H1 (cell line): ENCODE measurements around the gene PCED1B. TPM values are rescaled to one million over a fixed set of nuclear protein-coding genes. Genes with fewer than 3 reads are reported as not detected.

Source experiments
- CTCF ChIA-PET: fragments of 300-600 bp; sonication (Branson Sonifier 250); formaldehyde crosslinking; loops from one replicate; lab custom pipeline; 2021; ENCODE audit not compliant: partially characterized antibody; lab: Charles Lee
- POLR2A ChIA-PET: fragments of 300-600 bp; sonication (Branson Sonifier 250); formaldehyde crosslinking; loops from one replicate; lab custom pipeline; 2021; ENCODE audit warnings: inconsistent platforms; ENCODE audit not compliant: partially characterized antibody; lab: Charles Lee
- DNase-seq, 2 experiments: peaks; one replicate each; pipeline versions ENCODE4 v3.0.0 to v3.0.0-alpha.2; 2010 to 2022; ENCODE audit warnings: low spot score in 2 of 2, low read depth in 1 of 2, mixed read lengths in 1 of 2
- FAIRE-seq: peaks from 2 replicates; lab custom pipeline; 2011; peaks lifted over from hg19 to GRCh38; lab: Jason Lieb, UNC
- H2AFZ ChIP-seq: 2 replicates; pipeline ENCODE4 v1.8.1; 2012; ENCODE audit warnings: low read length, inconsistent platforms
- H2AK5ac ChIP-seq: 2 replicates; pipeline ENCODE4 v1.6.1; 2013; ENCODE audit warnings: low read depth, low read length
- H2BK120ac ChIP-seq: replicated peaks from 2 replicates; pipeline ENCODE3; 2013; ENCODE audit warnings: low read depth, low read length, inconsistent platforms
- H2BK12ac ChIP-seq: 2 replicates; pipeline ENCODE4 v1.6.1; 2013; ENCODE audit warnings: low read depth, low read length
- H2BK15ac ChIP-seq: 2 replicates; pipeline ENCODE4 v1.6.1; 2013; ENCODE audit warnings: low read length
- H2BK20ac ChIP-seq: 2 replicates; pipeline ENCODE4 v1.6.1; 2013; ENCODE audit warnings: low read length
- H2BK5ac ChIP-seq: 2 replicates; pipeline ENCODE4 v1.6.1; 2013; ENCODE audit warnings: low read depth, low read length
- H3K14ac ChIP-seq: 2 replicates; pipeline ENCODE4 v1.6.1; 2013; ENCODE audit warnings: inconsistent platforms; ENCODE audit not compliant: insufficient read length
- H3K18ac ChIP-seq: 2 replicates; pipeline ENCODE4 v1.6.1; 2013; ENCODE audit warnings: low read length; ENCODE audit errors: extremely low read depth
- H3K23ac ChIP-seq: 2 replicates; pipeline ENCODE4 v1.6.1; 2013; ENCODE audit warnings: inconsistent platforms; ENCODE audit not compliant: insufficient read length
- H3K23me2 ChIP-seq: 2 replicates; pipeline ENCODE4 v1.6.1; 2013; ENCODE audit warnings: low read depth, low read length
- H3K27ac ChIP-seq: 2 replicates; pipeline ENCODE4 v1.6.1; 2011; ENCODE audit warnings: low read depth, low read length, inconsistent platforms
- H3K27me3 ChIP-seq, 4 experiments: replicated peaks in 1 of 4; 1 replicate in 1 of 4; 2 replicates in 3 of 4; pipeline versions ENCODE4 v1.6.1 to v1.8.1; 2011 to 2013; ENCODE audit warnings: low read length in 3 of 4, mild to moderate bottlenecking in 3 of 4, inconsistent platforms in 2 of 4, mixed read lengths in 2 of 4, moderate library complexity in 1 of 4; ENCODE audit not compliant: control insufficient read depth in 3 of 4, insufficient read depth in 3 of 4; ENCODE audit errors: extremely low read depth in 1 of 4
- H3K36me3 ChIP-seq, 4 experiments: 2 replicates each; pipeline versions ENCODE4 v1.6.1 to v1.8.1; 2011 to 2013; ENCODE audit warnings: mild to moderate bottlenecking in 4 of 4, low read length in 3 of 4, moderate library complexity in 2 of 4, control low read depth in 1 of 4, inconsistent platforms in 1 of 4; ENCODE audit not compliant: insufficient read depth in 4 of 4, control insufficient read depth in 2 of 4
- H3K4ac ChIP-seq: replicated peaks from 2 replicates; pipeline ENCODE3; 2013; ENCODE audit warnings: low read length, low read depth, mixed read lengths, inconsistent platforms; ENCODE audit not compliant: insufficient read length
- H3K4me1 ChIP-seq, 4 experiments: replicated peaks in 1 of 4; 1 replicate in 1 of 4; 2 replicates in 3 of 4; pipeline versions ENCODE4 v1.6.1 to v1.8.1; 2011 to 2013; ENCODE audit warnings: low read length in 3 of 4, inconsistent platforms in 2 of 4, mixed read lengths in 1 of 4; ENCODE audit not compliant: insufficient read depth in 4 of 4, control insufficient read depth in 3 of 4
- H3K4me2 ChIP-seq, 2 experiments: 2 replicates each; pipeline versions ENCODE4 v1.6.1 to v1.8.1; 2011 to 2013; ENCODE audit warnings: low read depth in 2 of 2, low read length in 2 of 2, control low read depth in 1 of 2, inconsistent platforms in 1 of 2, mild to moderate bottlenecking in 1 of 2; ENCODE audit not compliant: insufficient read depth in 1 of 2
- H3K4me3 ChIP-seq, 4 experiments: fragments of 200-600, 300-600 bp in 1 of 4; sonication (generic), shearing (Covaris generic), sonication (Bioruptor Twin) in 1 of 4; 2 replicates each; pipeline versions ENCODE4 v1.5.1 to v1.8.1; 2011 to 2016; ENCODE audit warnings: low read length in 4 of 4, low read depth in 3 of 4, control low read depth in 2 of 4, inconsistent platforms in 2 of 4, mild to moderate bottlenecking in 2 of 4, mixed read lengths in 1 of 4, moderate library complexity in 1 of 4; ENCODE audit not compliant: insufficient read depth in 2 of 4; ENCODE audit errors: extremely low read depth in 1 of 4
- H3K56ac ChIP-seq: replicated peaks from 2 replicates; pipeline ENCODE3; 2013; ENCODE audit warnings: low read depth, mild to moderate bottlenecking, mixed read lengths, low read length, inconsistent platforms; ENCODE audit not compliant: insufficient read length
- H3K79me1 ChIP-seq: 2 replicates; pipeline ENCODE4 v1.6.1; 2013; ENCODE audit warnings: low read depth, low read length, control low read depth
- H3K79me2 ChIP-seq, 2 experiments: 2 replicates each; pipeline versions ENCODE4 v1.6.1 to v1.8.1; 2012 to 2013; ENCODE audit warnings: low read length in 2 of 2, mild to moderate bottlenecking in 2 of 2, inconsistent platforms in 1 of 2; ENCODE audit not compliant: insufficient read depth in 2 of 2, control insufficient read depth in 1 of 2
- H3K9ac ChIP-seq, 4 experiments: replicated peaks in 1 of 4; 1 replicate in 1 of 4; 2 replicates in 3 of 4; pipeline versions ENCODE4 v1.6.1 to v1.8.1; 2011 to 2013; ENCODE audit warnings: low read depth in 3 of 4, low read length in 3 of 4, control low read depth in 2 of 4, mild to moderate bottlenecking in 2 of 4, moderate library complexity in 2 of 4, inconsistent platforms in 1 of 4; ENCODE audit errors: extremely low read depth in 1 of 4
- H3K9me3 ChIP-seq, 2 experiments: 2 replicates each; pipeline versions ENCODE4 v1.6.1 to v1.8.1; 2012 to 2013; ENCODE audit warnings: mild to moderate bottlenecking in 2 of 2, moderate library complexity in 2 of 2, control low read depth in 1 of 2, inconsistent platforms in 1 of 2, low read depth in 1 of 2, low read length in 1 of 2, mixed read lengths in 1 of 2; ENCODE audit not compliant: insufficient read depth in 2 of 2
- H4K20me1 ChIP-seq, 2 experiments: replicated peaks in 1 of 2; 2 replicates each; pipeline versions ENCODE3 to v1.8.1; 2011 to 2013; ENCODE audit warnings: inconsistent platforms in 2 of 2, low read length in 2 of 2, mild to moderate bottlenecking in 1 of 2; ENCODE audit not compliant: insufficient read depth in 2 of 2, control insufficient read depth in 1 of 2
- H4K5ac ChIP-seq: 2 replicates; pipeline ENCODE4 v1.6.1; 2013; ENCODE audit warnings: low read length, low read depth, mixed read lengths, inconsistent platforms; ENCODE audit not compliant: insufficient read length
- H4K8ac ChIP-seq: 2 replicates; pipeline ENCODE4 v1.8.0; 2013; ENCODE audit warnings: mild to moderate bottlenecking, moderate library complexity, low read length, inconsistent platforms; ENCODE audit not compliant: insufficient read depth; ENCODE audit errors: extremely low read depth
- H4K91ac ChIP-seq: replicated peaks from 2 replicates; pipeline ENCODE3; 2013; ENCODE audit warnings: low read length, mixed read lengths, inconsistent platforms; ENCODE audit not compliant: insufficient read length
- ATF3 ChIP-seq: IDR thresholded peaks from 2 replicates; pipeline ENCODE4 v1.6.1; 2011; ENCODE audit warnings: low read depth, mild to moderate bottlenecking, low read length; ENCODE audit not compliant: insufficient read depth
- CBX5 ChIP-seq: fragments of 300-800, 300-1000 bp; sonication (generic); IDR thresholded peaks from 2 replicates; pipeline ENCODE4 v1.7.1; 2016; ENCODE audit warnings: antibody characterized with exemption, low read length, low read depth
- CHD1 ChIP-seq: IDR thresholded peaks from 2 replicates; pipeline ENCODE4 v1.6.1; 2012; ENCODE audit warnings: low read depth, low read length, improper control_type of control experiment
- CHD2 ChIP-seq: IDR thresholded peaks from 2 replicates; pipeline ENCODE4 v1.6.1; 2012; ENCODE audit warnings: low read length, improper control_type of control experiment
- GTF2F1 ChIP-seq: IDR thresholded peaks from 2 replicates; pipeline ENCODE4 v1.6.1; 2012; ENCODE audit warnings: low read depth, low read length, improper control_type of control experiment, borderline replicate concordance
- HDAC2 ChIP-seq, 2 experiments: fragments of 300-600 bp in 1 of 2; sonication (generic) in 1 of 2; IDR thresholded peaks; 2 replicates each; pipeline ENCODE4 v1.6.1; 2011 to 2012; ENCODE audit warnings: low read depth in 2 of 2, low read length in 2 of 2, mild to moderate bottlenecking in 2 of 2, moderate library complexity in 2 of 2, borderline replicate concordance in 1 of 2, inconsistent platforms in 1 of 2
- MAX ChIP-seq: IDR thresholded peaks from 2 replicates; pipeline ENCODE4 v1.6.1; 2012; ENCODE audit warnings: inconsistent platforms
- NRF1 ChIP-seq: IDR thresholded peaks from 2 replicates; pipeline ENCODE4 v1.6.1; 2011; ENCODE audit warnings: mild to moderate bottlenecking, low read depth, low read length, improper control_type of control experiment
- SIN3A ChIP-seq, 2 experiments: IDR thresholded peaks in 1 of 2; conservative IDR thresholded peaks in 1 of 2; 2 replicates each; pipeline ENCODE4 v1.6.1; 2011 to 2012; ENCODE audit warnings: low read length in 2 of 2, improper control_type of control experiment in 1 of 2, low read depth in 1 of 2, mild to moderate bottlenecking in 1 of 2
- TAF1 ChIP-seq: IDR thresholded peaks from 2 replicates; pipeline ENCODE4 v1.6.1; 2011; ENCODE audit warnings: mild to moderate bottlenecking, low read depth, low read length
- WGBS, 2 experiments: shearing (Covaris generic) in 1 of 2; methylation state at CpG; one replicate each; pipeline versions ENCODE4 v1.1.6 to v1.1.7; 2013 to 2015; ENCODE audit warnings: low lambda C conversion rate in 2 of 2, mixed read lengths in 2 of 2, inconsistent platforms in 1 of 2, low coverage in 1 of 2, missing lambda C conversion rate in 1 of 2; ENCODE audit not compliant: insufficient replicate concordance in 2 of 2, insufficient coverage in 1 of 2, insufficient read length in 1 of 2; ENCODE audit errors: extremely low coverage in 1 of 2, missing lambda C conversion rate in 1 of 2; 5-methylcytosine and 5-hydroxymethylcytosine counted together
- polyA plus RNA-seq, 7 experiments: library from polyadenylated mRNA; depleted of rRNA in 3 of 7; stranded (reverse) in 5 of 7; unstranded in 2 of 7; fragments of >200 nt in 5 of 7; fragments of 200-250 nt in 2 of 7; gene quantifications; 1 replicate in 5 of 7; 2 replicates in 1 of 7; 4 replicates in 1 of 7; pipeline versions ENCODE4 v1.2.1 to v1.2.3, GENCODE V29; 2011 to 2013; ENCODE audit warnings: missing spikeins in 2 of 7, mixed read lengths in 2 of 7
- total RNA-seq: library from RNA; stranded (reverse); fragmentation: NEBNext Ultra II Directional; extraction: Animal tissue kit (Norgen Biotek cat#: 25700); gene quantifications from 2 replicates; pipeline ENCODE4 v1.2.1, GENCODE V29; 2021

The PCED1B gene
- total and polyA plus RNA-seq, 2 of the 8 experiments (the other 6 are each of a cell fraction or from before 2014, with no cell fraction given): 4.7 to 5.4 TPM

GRCh38 chr12:47080725-47081502 is 1.5 kb downstream of the PCED1B start:
- Histone ChIP-seq H4K20me1 (no peaks in the 10 kb centered on the region), H3K18ac (no peak overlapping the region), H2AFZ (peak overlapping the region; percentile 68; the same call in 1 of the 2 replicates), H3K14ac (no peak overlapping the region), H3K79me2 (no peaks in the 10 kb centered on the region), H2BK120ac (no peak overlapping the region), H4K91ac (no peak overlapping the region), H3K56ac (no peak overlapping the region), H3K9ac (no peak overlapping the region), H4K5ac (no peak overlapping the region), H3K4me2 (peak overlapping the region; percentile 80 to 93), H3K27me3 (peaks cover 0 to 23% (median 10%) of the 10 kb centered on the region in 4 experiments; a peak in 6 of 7 replicates), H3K23me2 (peaks cover 13% of the 10 kb centered on the region), H2BK15ac (no peak overlapping the region), H3K9me3 (no peaks in the 10 kb centered on the region), H2BK20ac (no peak overlapping the region), H3K36me3 (no peaks in the 10 kb centered on the region), H3K23ac (no peak overlapping the region), H2BK5ac (no peak overlapping the region), H2AK5ac (no peak overlapping the region), H2BK12ac (no peak overlapping the region), H3K4me3 (peak overlapping the region; percentile 47 to 80 (median 67); a peak in 7 of 8 replicates), H4K8ac (no peak overlapping the region), H3K4ac (no peak overlapping the region), H3K4me1 (peaks cover 3 to 10% (median 3%) of the 10 kb centered on the region in 4 experiments; a peak in 4 of 7 replicates), H3K27ac (no peak overlapping the region), H3K79me1 (no peaks in the 10 kb centered on the region)
- POLR2A ChIA-PET: interaction anchor here (1.3 kb wide), 1 partner anchor 10 kb away, joined by 6 read pairs; no protein-coding TSS in a partner anchor
- CTCF ChIA-PET: interaction anchor here (1.7 to 3.3 kb wide), 3 partner anchors 10 to 226 kb away, joined by 8 to 21 read pairs (median 14); no protein-coding TSS in a partner anchor
- DNase-seq (no peak), FAIRE-seq (no peak)
- 29% methylated on average over 26 of the region's 26 CpGs; no CpG with 5 or more reads in 1 of the 2 experiments for WGBS, 2 experiments
- TF ChIP-seq GTF2F1 (no peak), HDAC2 (IDR thresholded peaks at IDR 0.05; ENCODE audit: borderline replicate concordance in 1 of 2, low read depth in 2 of 2, low read length in 2 of 2) (0 out of 4 replicates have a peak, but pooled peaks of 1 of the 2 experiments have one; percentile 19), CBX5 (no peak), NRF1 (no peak), CHD2 (no peak), SIN3A (conservative IDR thresholded peaks at IDR 0.05 in 1 of 2, IDR thresholded peaks at IDR 0.05 in 1 of 2; ENCODE audit: low read depth in 1 of 2, low read length in 2 of 2) (no peak), MAX (peak; percentile 65; the same call in 1 of the 2 replicates), ATF3 (no peak), TAF1 (no peak), CHD1 (no peak)
